Right atrium auricular region (tissue), 2 donors: ENCODE measurements around the gene FLVCR1. TPM values are rescaled to one million over a fixed set of nuclear protein-coding genes. Genes with fewer than 3 reads are reported as not detected.
"Not testable (repeated sequence)": the region's sequence is repeated elsewhere in the genome, so short reads cannot be mapped to it uniquely, and the experiment has no call there.

Source experiments
- DNase-seq: peaks from one replicate; pipeline ENCODE4 v3.0.0-alpha.2; 2019; ENCODE audit warnings: low spot score
- H3K27ac ChIP-seq, 2 donors: fragments of 200-600 bp; sonication (generic); 1 replicate in 1 of 2; 2 replicates in 1 of 2; pipeline ENCODE4 v1.5.1; 2016 to 2019
- H3K27me3 ChIP-seq, 2 donors: fragments of 200-600 bp; sonication (generic); one replicate each; pipeline versions ENCODE4 v1.5.1 to v1.6.0; 2017 to 2019
- H3K36me3 ChIP-seq: fragments of 200-600 bp; sonication (generic); one replicate; pipeline ENCODE4 v1.5.1; 2016
- H3K4me1 ChIP-seq, 2 donors: fragments of 200-600 bp; sonication (generic); one replicate each; pipeline versions ENCODE4 v1.5.1 to v1.6.0; 2017 to 2019
- H3K4me3 ChIP-seq, 2 donors: fragments of 200-600 bp; sonication (generic); 1 replicate in 1 of 2; 2 replicates in 1 of 2; pipeline ENCODE4 v1.5.1; 2017 to 2019; ENCODE audit warnings: mild to moderate bottlenecking in 1 of 2, moderate library complexity in 1 of 2
- H3K9me3 ChIP-seq, 2 donors: fragments of 200-600 bp; sonication (generic); one replicate each; pipeline ENCODE4 v1.5.1; 2019
- total RNA-seq, 2 donors: library from RNA; depleted of rRNA; stranded (reverse); fragments of >200 nt; gene quantifications; one replicate each; pipeline ENCODE4 v1.1.0, GENCODE V29; 2016
- TF ChIP-seq, protein P1 (sequence below), 2 donors: fragments of 200-600 bp; sonication (generic); IDR thresholded peaks; one replicate each; pipeline ENCODE4 v1.5.1; 2019; ENCODE audit warnings: antibody characterized with exemption in 2 of 2

The FLVCR1 gene
- total RNA-seq, 2 donors from 2014 or later: 0.89 to 2.4 TPM

DNA sequence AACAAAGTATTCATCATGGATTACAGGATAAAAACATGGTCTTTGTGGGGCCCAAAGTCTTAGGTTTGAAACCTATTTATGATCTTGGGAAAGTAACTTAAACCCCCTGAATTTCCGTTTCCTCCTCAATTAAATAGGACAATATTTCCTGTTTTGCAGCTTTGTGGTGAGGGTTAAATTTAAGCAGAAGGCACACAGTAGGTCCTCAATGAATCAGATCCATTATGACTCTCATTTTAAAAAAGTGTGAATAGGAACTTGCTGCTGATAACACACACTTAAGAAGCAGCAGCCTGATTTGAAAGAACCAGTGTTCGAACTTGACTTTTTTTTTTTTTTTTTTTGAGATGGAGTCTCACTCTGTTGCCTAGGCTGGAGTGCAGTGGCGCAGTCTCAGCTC lies 50.9 kb downstream of the FLVCR1 start:
- TF ChIP-seq, protein P1, sequence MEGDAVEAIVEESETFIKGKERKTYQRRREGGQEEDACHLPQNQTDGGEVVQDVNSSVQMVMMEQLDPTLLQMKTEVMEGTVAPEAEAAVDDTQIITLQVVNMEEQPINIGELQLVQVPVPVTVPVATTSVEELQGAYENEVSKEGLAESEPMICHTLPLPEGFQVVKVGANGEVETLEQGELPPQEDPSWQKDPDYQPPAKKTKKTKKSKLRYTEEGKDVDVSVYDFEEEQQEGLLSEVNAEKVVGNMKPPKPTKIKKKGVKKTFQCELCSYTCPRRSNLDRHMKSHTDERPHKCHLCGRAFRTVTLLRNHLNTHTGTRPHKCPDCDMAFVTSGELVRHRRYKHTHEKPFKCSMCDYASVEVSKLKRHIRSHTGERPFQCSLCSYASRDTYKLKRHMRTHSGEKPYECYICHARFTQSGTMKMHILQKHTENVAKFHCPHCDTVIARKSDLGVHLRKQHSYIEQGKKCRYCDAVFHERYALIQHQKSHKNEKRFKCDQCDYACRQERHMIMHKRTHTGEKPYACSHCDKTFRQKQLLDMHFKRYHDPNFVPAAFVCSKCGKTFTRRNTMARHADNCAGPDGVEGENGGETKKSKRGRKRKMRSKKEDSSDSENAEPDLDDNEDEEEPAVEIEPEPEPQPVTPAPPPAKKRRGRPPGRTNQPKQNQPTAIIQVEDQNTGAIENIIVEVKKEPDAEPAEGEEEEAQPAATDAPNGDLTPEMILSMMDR (IDR thresholded peaks at IDR 0.05): no peak
- Histone ChIP-seq H3K4me3 (no peak overlapping the region), H3K27ac (no peak overlapping the region), H3K4me1 (no peaks in the 10 kb centered on the region), H3K36me3 (no peaks in the 10 kb centered on the region), H3K27me3 (no peaks in the 10 kb centered on the region), H3K9me3 (no peaks in the 10 kb centered on the region)
- DNase-seq: no peak

DNA sequence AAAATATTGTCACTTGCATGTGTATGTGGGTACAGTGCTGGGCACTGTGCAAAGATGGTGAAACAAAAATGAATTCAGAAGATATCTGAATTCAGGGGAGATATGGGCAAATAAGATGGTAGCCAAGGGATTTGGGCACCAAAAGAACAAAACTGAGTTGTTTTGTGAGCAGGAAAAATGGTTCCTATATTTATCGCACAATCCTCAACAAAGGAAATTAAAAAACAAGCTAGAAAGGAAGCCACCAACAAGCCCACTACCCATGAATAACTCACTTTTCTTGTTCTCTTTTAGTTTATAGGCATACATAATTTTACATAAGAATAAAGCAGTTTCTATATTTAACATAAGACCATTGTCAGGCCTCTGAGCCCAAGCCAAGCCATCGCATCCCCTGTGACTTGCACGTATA lies 51.6 kb downstream of the FLVCR1 start:
- Histone ChIP-seq H3K4me1 (no peaks in the 10 kb centered on the region), H3K9me3 (no peaks in the 10 kb centered on the region), H3K27me3 (no peaks in the 10 kb centered on the region), H3K4me3 (no peak overlapping the region), H3K36me3 (no peaks in the 10 kb centered on the region), H3K27ac (no peak overlapping the region)
- no peak for DNase-seq
- TF ChIP-seq, protein P1 (IDR thresholded peaks at IDR 0.05): no peak

DNA sequence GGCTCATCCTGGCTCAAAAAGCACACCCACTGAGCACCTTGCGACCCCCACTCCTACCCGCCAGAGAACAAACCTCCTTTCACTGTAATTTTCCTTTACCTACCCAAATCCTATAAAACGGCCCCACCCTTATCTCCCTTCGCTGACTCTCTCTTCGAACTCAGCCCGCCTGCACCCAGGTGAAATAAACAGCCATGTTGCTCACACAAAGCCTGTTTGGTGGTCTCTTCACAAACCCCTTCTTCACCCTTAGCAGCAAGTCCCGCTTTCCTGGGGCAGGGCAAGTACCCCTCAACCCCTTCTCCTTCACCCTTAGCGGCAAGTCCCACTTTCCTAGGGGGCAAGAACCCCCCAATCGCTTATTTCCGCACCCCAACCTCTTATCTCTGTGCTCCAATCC lies 52.1 kb downstream of the FLVCR1 start:
- DNase-seq, H3K36me3 ChIP-seq, H3K4me3 ChIP-seq, H3K27ac ChIP-seq, H3K9me3 ChIP-seq, H3K27me3 ChIP-seq, H3K4me1 ChIP-seq: not testable (repeated sequence)

DNA sequence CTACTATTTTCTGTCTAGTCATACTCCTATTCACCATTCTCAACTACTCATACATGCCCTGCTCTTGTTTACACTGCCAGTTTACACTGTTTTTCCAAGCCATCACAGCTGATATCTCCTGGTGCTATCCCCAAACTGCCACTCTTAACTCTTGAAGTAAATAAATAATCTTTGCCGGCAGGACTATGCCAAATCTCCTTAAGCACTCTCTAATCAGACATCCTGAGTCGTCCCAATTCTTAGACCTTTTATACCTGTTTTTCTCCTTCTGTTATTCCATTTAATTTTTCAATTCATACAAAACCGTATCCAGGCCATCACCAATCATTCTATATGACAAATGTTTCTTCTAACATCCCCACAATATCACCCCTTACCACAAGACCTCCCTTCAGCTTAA lies 55.6 kb downstream of the FLVCR1 start:
- not testable (repeated sequence) for H3K4me1 ChIP-seq, H3K9me3 ChIP-seq, H3K27ac ChIP-seq

DNA sequence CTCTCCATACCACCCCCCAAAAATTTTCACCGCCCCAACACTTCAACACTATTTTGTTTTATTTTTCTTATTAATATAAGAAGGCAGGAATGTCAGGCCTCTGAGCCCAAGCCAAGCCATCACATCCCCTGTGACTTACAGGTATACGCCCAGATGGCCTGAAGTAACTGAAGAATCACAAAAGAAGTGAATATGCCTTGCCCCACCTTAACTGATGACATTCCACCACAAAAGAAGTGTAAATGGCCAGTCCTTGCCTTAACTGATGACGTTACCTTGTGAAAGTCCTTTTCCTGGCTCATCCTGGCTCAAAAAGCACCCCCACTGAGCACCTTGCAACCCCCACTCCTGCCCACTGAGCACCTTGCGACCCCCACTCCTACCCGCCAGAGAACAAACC lies 56.0 kb downstream of the FLVCR1 start:
- not testable (repeated sequence) for DNase-seq

More for the DNA sequence above, 55.6 kb downstream of the FLVCR1 start:
- not testable (repeated sequence) for H3K4me3 ChIP-seq, H3K27me3 ChIP-seq, DNase-seq, H3K36me3 ChIP-seq

DNA sequence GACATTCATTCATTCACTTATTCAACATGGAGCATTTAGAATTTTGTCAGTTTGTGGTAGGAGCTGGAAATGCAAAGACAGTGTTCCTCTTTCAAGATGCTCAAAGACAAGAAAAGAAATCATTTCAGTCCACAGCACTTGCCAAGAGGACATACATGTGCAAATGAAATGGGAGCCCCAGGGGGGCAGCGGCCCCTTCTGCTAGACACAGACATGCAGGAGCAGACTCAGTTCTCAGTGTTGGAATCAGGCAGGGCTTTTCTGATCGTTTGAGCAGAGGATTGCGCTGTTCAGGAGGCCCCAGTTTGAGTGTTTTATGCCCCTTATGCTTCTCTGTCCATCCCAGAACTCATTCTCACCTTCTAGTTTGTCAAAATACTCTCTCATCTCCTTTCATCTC lies 56.7 kb downstream of the FLVCR1 start:
- no peak overlapping the region for H3K27ac ChIP-seq
- TF ChIP-seq, protein P1 (IDR thresholded peaks at IDR 0.05): no peak
- no peaks in the 10 kb centered on the region for H3K9me3 ChIP-seq
- H3K4me1 ChIP-seq: no peaks in the 10 kb centered on the region
- no peaks in the 10 kb centered on the region for H3K36me3 ChIP-seq
- no peaks in the 10 kb centered on the region for H3K27me3 ChIP-seq
- no peak overlapping the region for H3K4me3 ChIP-seq
- no peak for DNase-seq

More for the DNA sequence above, 56.0 kb downstream of the FLVCR1 start:
- H3K27ac ChIP-seq, H3K4me3 ChIP-seq, H3K36me3 ChIP-seq, H3K4me1 ChIP-seq, H3K9me3 ChIP-seq, H3K27me3 ChIP-seq: not testable (repeated sequence)

DNA sequence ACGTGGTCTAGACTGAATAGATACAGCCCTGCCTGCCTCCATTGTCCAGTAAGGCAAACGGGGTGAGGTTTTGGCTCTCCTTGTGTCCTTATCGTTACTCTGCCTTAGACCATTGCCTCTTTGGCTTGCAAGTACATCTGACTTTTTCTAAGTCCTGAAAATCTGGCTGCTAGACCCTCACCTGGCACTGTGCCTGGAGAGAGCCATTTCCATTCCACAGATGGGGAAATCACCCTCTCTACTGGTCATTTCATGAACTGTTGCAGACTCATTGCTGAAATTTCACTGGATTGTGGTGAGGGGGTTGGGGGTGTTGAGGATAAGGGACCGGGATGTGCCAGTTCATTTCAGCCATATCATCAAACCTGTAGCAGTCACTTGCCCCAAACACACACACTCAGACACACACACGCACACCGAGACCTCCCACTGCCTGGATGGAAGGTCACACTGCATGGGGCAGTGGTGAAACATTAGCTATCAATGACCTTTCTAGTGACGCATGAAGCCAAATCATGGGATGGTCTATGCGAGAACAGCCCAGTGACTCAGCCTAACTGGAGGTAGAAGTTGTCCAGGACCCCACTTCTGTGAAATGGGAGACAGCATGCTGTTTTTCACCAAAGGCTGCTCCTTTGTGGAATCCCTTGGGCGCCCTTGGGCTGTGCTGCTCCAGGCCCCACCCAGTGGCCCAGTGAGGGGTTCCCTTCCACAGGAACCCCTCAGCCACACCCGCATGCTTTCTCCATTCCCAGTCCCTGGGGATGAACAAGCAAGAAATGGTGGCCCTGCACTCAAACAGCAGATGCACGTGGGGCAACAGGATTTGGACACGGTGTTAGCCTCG lies 57.4 kb downstream of the FLVCR1 start:
- Histone ChIP-seq H3K27me3 (no peaks in the 10 kb centered on the region), H3K27ac (no peak overlapping the region), H3K4me1 (no peaks in the 10 kb centered on the region), H3K4me3 (no peak overlapping the region), H3K36me3 (no peaks in the 10 kb centered on the region), H3K9me3 (no peaks in the 10 kb centered on the region)
- DNase-seq: peak; percentile 83
- TF ChIP-seq, protein P1 (IDR thresholded peaks at IDR 0.05): peak in 1 of 2 donors; percentile 49
